Loucy (cell line): ENCODE data around the gene KDELR1.

Source experiments
- EZH2phosphoT487 ChIP-seq: fragments of 200-600 bp; IDR thresholded peaks from 2 replicates; pipeline ENCODE4 v1.6.1; 2018; ENCODE audit warnings: antibody characterized with exemption, mild to moderate bottlenecking, moderate library complexity, borderline replicate concordance
- TF ChIP-seq, protein P1 (sequence below): fragments of 200-600 bp; sonication (generic); conservative IDR thresholded peaks from 2 replicates; pipeline ENCODE4 v1.5.1; 2014; ENCODE audit warnings: mild to moderate bottlenecking, antibody characterized with exemption, low read length

DNA sequence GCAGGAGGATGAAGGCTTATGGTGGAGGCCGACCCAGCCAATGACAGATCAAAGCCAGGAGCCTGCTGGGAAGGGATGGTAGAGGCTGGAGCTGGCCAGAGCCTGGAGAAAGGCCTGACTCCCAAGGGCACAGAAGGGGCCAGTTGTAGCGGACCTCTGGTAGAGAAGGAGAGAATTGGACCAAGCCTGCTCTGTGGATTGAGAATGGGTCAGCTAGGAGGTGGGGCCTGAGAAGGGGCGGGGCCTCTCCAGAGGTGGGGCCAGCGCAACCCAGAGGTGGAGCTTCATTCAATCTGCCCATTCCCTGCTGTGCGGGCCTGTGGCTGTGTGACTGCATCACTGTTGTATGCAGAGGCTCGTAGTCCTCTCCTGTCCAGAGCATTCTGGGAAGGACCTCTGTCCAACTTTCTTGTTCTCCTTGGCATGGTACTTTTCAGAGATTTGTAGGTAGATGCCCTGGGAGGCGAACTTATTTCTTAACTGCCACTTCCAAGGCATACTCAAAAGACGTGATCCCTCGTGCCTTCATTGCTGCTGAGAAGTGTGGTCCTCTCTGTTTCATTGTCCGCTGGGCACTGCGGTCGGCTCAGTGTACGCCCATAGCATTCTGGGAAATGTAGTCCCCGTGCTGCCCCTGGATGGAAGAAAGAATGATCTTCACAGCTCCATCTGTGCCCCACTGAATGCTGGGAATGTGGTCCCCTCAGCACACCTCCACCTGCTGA, 8.8 kb upstream of the KDELR1 start:
- TF ChIP-seq, protein P1, sequence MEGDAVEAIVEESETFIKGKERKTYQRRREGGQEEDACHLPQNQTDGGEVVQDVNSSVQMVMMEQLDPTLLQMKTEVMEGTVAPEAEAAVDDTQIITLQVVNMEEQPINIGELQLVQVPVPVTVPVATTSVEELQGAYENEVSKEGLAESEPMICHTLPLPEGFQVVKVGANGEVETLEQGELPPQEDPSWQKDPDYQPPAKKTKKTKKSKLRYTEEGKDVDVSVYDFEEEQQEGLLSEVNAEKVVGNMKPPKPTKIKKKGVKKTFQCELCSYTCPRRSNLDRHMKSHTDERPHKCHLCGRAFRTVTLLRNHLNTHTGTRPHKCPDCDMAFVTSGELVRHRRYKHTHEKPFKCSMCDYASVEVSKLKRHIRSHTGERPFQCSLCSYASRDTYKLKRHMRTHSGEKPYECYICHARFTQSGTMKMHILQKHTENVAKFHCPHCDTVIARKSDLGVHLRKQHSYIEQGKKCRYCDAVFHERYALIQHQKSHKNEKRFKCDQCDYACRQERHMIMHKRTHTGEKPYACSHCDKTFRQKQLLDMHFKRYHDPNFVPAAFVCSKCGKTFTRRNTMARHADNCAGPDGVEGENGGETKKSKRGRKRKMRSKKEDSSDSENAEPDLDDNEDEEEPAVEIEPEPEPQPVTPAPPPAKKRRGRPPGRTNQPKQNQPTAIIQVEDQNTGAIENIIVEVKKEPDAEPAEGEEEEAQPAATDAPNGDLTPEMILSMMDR = no peak
- no peak for TF ChIP-seq EZH2phosphoT487
